Skeletal muscle cell (primary cell): ENCODE data around the gene CD300LG.
A peak's percentile ranks its signal among the peaks of the same experiment; 100 is the strongest.

Source experiments
- DNase-seq: peaks from one replicate; pipeline ENCODE4 v3.0.0-alpha.2; 2010; ENCODE audit warnings: low read depth
- H3K4me3 ChIP-seq: 2 replicates; pipeline ENCODE4 v1.5.1; 2011; ENCODE audit warnings: low read depth, mild to moderate bottlenecking, control low read depth, low read length, moderate library complexity

Gene CD300LG

GRCh38 chr17:43900183-43900857 lies 53.3 kb downstream of the CD300LG start:
- H3K4me3 ChIP-seq = peak overlapping the region; percentile 54

DNA sequence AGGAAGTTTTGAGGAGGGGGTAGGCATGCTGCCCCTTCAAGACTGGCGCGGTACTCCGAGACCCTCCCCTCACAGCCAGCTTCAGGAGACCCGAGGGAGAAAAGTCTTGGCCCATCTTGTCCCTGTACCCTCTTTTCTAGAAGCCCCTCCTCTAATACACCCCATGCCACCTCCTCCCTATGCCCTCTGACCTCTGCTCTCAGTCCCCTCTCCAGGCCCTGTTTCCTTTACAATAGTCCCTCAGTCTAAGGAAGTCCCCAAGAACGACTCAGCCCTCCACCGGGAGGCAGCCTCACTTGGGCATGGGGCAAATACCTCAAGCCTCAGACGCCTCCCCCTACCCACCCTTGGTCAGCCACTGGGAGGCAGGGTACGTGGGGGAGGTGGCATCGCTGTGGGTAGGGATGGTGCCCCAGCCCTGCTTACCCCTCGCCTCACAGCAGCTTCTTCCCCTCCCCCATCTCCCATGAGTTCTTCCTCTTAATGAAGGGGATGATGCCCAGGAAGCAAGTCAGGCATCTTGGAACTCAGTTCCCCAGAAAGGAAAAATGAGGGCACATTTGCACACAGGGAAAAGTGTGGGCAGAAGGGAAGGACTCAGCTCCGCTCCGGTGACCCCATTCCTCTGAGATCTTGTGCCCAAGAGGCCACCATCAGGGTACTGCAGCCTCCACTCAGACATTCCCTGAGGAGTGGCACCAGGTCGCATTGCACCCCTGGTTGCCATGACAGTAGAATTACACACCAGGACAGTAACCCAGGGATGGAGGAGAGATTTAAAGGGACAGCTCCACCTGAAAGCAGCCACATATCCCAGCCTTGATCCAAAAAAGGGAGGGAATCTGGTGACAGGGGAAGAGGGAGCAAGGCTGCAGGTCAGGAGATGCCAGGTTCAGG lies 54.1 kb downstream of the CD300LG start:
- peak overlapping the region; percentile 54 for H3K4me3 ChIP-seq
- no peak for DNase-seq

More at GRCh38 chr17:43900183-43900857, 53.3 kb downstream of the CD300LG start:
- DNase-seq = peak; percentile 37

- no peak overlapping the region for H3K4me3 ChIP-seq
- DNase-seq = no peak
Observed at GRCh38 chr17:43901861-43902589, 55.0 kb downstream of the CD300LG start.

- H3K4me3 ChIP-seq = peak overlapping the region; percentile 86
- no peak for DNase-seq
Observed at GRCh38 chr17:43905400-43905984, 58.5 kb downstream of the CD300LG start.

GRCh38 chr17:43905985-43906852 lies 59.2 kb downstream of the CD300LG start:
- no peak for DNase-seq
- peak overlapping the region; percentile 86 for H3K4me3 ChIP-seq

DNA sequence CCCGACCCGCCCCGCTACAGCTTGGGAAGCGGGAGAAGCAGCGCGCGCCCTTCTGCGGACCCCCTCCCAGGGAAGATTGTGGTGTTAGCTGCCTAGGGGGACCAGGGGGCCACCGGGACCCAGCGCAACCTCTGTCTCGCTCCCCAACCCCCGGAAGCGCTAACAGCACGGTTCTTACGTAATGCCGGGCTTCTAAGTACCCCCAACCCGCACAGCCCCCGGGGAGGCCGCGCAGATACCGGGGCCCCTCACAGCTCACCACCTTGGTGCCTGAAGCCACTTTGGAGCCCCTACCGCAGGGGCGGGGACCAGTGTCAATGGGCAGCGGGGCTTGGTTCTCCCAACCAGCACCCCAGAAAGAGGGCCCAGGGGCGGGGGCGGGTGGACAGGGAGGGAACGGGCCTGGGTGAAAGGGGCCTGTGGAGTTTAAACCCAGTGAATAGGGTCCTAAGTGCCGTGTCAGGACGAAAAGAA lies 60.0 kb downstream of the CD300LG start:
- no peak for DNase-seq
- peak overlapping the region; percentile 86 for H3K4me3 ChIP-seq

DNA sequence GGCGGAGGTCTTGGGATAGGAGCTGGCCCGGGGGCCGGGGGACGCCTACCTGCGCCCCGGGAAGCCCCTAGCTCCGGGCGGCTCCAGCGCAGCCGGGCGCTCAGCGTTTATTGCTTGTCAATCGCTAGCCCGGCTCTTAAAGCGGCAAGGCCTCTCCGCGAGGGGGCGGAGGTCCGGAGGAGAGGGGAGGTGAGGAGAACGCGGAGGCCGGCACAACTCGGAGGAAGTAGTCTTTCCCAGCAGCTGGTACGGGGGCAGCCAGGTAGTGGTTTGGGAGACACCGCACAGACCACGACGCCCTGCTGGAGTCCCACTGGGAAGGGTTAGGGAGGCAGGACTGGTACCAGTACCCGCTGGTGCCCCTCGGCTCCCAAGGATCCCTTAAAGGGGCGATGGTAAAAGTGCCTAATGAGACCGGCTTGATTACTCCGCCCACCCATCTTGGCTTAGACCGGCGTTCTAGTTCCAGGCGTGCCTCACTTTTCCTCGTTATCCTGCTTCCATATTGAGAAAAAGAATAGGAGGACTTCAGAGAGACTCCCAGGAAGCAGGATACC lies 60.5 kb downstream of the CD300LG start, which contains the start of gene MPP2:
Gene MPP2, minus strand, starts transcription at position 112 of the 557 bp plus-strand sequence. CDS start 3,076 bp downstream, outside the sequence.
- H3K4me3 ChIP-seq = peak within 1 kb of the TSS; percentile 86
- no peak for DNase-seq

DNA sequence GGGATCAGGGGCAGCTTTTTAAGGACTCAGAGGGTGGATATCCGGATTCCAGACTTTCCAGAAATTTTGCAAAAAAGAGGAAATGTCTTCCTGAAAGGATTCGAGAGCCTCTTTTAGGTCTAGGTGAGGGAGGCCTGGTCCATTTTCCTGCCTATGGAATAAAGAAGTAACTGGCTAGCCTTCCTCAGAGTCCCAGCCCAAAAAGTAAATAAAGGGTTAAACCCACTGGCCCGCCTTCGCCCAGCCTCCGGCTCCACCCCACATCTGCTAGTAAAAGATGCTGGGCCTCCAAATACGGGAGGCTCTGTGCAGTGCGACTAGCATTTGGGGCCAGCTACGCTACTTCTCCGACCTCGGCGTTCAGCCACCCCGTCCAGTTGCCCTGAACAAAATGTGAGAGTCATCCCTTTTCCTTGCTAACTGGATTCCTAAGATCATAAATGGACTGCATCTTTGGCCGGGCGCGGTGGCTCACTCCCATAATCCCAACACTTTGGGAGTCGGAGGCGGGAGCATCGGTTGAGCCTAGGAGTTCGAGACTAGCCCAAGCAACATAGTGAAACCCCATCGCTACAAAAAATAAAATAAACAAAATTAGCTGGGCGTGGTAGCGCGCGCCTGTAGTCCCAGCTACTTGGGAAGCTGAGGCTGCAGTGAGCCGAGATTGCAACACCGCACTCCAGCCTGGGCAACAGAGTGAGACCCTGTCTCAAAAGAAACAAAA lies 61.2 kb downstream of the CD300LG start:
- peak overlapping the region; percentile 86 for H3K4me3 ChIP-seq
- DNase-seq = no peak

DNA sequence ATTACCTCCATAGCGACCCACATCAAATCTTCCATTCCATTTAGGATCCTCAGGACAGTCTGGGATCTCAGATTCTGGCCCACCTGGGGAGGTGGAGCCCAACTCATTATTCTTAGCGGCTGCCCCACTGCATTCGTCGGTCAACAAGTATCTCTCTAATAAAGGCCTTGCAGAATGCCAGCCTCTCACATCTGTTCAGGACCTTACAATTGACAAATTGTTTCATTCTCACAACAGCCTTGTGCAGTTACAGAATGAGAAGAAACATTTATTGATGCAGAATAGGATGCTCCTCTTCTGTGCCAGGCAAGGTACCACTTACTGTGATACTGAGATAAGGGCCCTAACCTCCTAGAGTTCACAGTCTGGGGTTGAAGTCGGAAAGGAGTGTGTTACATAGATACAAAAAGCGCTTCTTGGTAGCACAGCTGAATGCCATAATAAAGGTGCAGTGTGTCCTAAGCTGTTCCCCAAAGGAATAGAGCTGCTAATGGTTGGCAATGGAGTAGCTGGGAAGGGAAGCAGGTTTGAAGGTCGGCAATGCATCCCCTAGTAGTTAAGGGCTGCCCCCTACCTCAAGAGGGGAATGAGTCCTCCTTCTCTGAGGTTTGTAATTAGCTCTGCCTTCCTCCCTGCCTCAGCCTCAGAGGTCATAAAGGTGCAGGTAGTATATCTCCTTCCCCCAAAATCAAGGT lies 62.7 kb downstream of the CD300LG start:
- DNase-seq = no peak
- no peak overlapping the region for H3K4me3 ChIP-seq

GRCh38 chr17:43911904-43912303 lies 64.9 kb downstream of the CD300LG start:
- no peak overlapping the region for H3K4me3 ChIP-seq
- DNase-seq = no peak

- no peak for DNase-seq
- H3K4me3 ChIP-seq = no peak overlapping the region
Observed at GRCh38 chr17:43912635-43913304, 65.8 kb downstream of the CD300LG start.
